ENCODE results near the gene PNRC1.
"Not testable (repeated sequence)": the region's sequence is repeated elsewhere in the genome, so short reads cannot be mapped to it uniquely, and the experiment has no call there.

PNRC1 gene

DNA sequence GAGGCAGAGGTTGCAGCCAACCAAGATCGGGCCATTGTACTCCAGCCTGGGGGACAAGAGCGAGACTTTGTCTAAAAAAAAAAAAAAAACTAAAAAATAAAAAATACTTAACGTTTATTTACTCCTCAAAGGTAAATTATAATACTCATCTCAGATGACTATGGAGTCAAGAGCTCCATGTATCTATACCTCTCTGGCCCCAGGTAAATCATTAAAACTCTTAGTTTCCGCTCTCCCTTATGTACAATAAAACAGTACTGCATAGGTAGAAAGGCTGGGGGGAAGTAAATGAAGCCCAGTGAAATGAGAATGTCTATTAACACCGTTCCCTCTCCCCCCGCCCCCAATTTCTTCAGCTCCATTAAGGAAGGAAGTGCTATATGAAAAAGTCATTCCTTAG is 36.2 kb downstream of the PNRC1 start:
- no peak for DNase-seq

DNA sequence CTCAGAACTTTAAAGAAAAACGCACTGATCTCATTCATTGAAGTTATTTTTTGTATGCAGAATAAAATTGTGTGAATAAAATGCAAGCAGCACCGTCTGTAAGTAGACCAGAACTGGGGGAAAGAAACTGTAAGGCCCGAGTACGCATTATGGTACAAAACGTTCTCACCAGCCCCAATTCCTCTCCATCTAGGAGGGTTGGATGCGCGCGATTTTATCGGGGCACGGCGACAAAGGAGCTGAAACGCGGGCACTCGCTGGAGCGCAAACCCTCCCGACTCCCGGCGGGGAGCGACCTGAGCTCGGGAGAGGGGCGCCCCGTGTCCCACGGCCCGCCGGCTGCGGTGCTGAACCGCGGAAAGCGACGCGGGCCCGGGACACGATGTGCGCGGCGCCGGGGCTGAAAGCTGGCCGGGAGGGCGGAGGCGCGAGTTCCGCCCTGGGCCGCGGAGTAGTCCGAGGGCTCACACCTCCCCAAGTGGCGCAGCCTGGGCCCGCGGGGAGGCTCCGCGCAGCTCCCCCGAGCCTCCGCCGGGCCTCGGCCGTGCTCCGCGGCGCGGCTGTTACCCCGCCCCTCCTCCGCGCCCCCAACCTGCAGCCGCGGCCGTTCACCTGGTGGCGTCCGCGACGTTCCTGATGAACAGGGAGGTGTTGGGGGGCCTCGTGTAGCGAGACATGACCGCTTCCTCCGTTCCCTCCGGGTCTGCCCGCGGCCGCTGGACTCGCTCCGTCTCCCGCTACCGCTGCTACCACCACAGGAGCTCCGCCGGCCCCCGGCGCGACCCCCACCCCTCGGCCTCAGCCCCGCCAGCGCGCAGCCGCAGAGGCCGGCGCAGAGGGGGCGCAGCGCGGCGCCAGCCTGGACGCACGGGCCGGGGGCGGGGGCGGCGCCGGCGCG is 36.9 kb downstream of the PNRC1 start, which contains the start of gene SRSF12:
Gene SRSF12, minus strand, starts transcription at position 861 of the 898 bp plus-strand sequence. Its CDS starts 184 bp downstream, at position 677.
- peak; percentile 13 to 23 for DNase-seq

DNA sequence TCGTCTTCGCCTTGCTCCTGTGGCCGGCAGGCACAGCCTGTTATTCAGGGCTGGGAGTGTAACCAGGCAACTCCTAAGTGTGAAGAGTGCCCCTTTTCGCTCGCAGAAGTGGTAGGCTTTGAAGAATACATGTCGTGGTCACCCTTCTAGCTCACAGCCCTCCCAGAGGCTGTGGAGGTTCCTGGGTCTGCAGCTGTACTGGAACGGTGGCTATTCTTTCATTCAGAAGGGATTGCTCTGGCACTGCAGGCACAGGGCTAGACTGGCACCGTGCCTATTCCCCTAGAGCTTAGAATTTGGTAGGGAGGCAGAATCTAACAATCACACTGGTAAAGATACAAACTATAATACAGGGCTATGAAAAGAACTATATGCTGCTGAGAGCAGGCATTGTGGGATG is 38.4 kb downstream of the PNRC1 start:
- no peak for DNase-seq

DNA sequence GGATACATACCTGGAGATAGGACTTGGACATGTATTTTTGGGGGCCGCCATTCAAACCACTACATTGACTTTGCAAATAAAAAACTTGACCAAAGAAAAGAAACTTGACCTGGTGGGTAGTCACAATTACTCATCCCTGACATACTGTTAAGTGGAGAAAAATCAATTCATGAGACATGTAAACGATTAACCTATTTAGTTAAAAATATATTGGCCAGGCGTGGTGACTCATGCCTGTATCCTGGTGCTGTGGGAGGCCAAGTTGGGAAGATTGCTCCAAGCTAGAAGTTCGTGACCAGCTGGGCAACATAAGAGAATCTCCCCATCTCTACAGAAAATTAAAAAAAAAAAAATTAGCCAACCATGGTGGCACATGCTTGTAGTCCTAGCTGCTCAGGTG is 39.8 kb downstream of the PNRC1 start:
- no peak for DNase-seq

DNA sequence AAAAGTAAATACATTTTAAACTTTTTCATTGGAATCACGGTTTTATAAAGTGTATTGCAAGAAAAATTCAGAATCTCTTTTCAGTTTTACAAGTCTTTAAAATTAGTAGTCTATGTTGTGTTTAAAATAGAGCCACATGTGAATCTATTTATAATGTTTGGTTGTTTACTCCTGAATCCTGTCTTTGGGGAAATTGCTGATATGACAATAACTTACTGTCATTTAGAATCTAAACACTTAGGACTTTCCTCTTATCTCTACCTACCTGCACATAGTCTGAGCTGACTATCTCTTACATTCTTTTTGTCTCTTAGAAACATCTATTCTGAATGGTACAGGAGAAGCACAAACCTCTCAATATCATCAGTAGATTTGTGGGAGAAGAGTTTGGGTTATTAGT is 41.4 kb downstream of the PNRC1 start:
- DNase-seq: no peak

DNA sequence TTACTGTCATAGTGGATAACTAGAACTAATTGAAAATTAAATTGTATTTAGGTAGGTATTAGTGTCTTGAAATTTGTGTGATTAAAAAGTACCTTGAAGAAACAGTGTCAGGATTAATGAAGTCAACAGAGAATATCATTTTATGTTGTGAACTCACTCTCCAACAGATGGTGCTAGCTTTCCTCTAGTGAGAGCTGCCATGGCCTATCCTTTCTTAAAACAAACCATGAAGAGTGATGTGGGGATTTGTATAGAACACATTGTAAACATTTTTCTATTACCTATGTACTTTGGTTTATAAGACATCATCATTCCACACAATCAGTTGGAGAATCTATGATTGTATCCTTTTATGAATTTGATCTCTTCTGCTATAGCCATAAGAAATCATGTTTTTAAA is 42.1 kb downstream of the PNRC1 start:
- DNase-seq: no peak

DNA sequence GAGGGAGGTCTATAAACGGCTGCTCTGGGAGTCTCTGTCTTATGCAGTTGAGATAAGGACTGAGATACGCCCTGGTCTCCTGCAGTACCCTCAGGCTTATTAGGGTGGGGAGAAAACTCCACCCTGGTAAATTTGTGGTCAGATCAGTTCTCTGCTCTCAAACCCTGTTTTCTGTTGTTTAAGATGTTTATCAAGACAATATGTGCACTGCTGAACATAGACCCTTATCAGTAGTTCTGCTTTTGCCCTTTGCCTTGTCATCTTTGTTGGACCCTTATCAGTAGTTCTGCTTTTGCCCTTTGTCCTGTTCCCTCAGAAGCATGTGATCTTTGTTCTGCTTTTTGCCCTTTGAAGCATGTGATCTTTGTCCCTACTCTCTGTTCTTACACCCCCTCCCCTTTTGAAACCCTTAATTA is 47.7 kb downstream of the PNRC1 start:
- not testable (repeated sequence) for DNase-seq

DNA sequence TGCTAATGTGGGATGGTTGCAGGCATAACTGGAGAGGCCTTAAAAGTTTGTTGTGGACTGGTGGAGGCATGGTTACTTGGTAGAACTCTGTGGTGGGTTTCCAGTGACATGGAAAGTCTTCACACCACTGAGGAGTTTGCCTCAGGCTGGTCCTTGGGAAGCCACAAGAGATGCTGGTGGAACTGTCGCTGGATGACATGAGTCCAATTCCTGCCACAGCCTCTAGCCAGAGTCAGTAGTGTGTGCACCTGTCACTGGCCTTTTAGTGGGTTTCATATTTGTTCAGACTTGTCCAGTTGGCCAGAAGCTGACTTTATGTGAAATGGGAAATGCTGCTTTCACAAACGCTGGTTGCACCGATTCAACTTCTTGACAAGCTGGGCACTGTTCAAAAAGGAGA is 51.0 kb downstream of the PNRC1 start:
- no peak for DNase-seq

DNA sequence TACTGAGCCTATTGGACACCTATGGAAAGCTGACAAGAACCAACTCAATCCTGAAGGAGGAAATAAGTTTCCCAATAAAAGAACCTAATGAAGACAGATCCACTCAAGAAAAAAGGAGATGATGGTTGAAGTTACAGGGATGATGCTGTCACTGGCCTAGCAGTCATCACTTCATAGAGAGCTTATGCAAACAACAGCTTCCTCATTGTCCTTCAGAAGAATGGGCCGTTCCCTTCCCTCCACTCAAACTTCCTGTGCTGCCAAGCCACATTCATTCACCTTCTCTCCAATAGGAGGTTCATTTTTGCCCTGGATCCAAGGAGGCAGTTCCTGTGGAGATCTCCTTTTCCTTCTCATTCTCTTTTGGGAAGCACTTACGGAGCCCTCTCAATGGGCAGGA is 51.5 kb downstream of the PNRC1 start:
- DNase-seq: no peak

DNA sequence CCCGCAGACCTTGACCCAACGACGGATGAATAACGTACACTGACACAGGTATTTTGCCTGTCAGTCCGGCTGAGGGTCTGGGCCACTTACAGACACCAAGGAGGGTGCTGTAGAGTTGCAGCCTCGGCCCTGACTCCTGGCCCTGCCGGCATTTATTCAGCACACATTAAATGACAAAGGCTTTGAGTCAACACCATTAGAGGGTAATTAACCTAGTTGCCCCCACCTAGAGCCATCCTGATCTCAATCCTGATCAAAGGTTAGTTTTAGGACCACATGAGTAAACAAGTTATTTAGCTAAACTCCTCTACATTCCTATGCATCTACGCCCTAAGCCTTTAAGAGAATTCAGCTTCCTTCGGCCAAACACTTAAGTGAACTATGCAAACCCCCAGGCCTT is 53.4 kb downstream of the PNRC1 start:
- no peak for DNase-seq

DNA sequence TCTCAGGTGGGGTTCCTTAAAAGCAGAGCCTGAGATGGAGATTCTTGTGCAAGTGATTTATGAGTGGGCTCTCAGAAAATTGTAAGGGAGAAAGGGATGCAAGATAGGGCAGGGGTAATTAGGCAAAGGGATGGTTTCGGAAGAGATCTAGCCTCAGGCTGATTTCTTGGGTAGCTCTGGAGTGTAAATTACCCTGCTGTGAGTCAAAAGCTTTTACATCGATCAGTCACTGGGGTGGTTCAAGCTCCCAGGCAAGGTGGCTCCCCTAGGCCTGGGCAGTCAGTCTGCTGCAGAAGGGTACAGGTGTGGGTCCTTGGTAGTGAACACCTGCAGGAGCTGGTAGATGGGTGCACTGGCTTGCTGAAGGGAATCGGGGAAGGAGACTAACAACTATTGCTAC is 54.2 kb downstream of the PNRC1 start:
- no peak for DNase-seq

Measured in stimulated activated CD4-positive, alpha-beta T cell treated with anti-CD3 and anti-CD28 coated beads, Interleukin-2, amount 100 ng/mL, for 48 hours (primary cell).